Naive thymus-derived CD4-positive, alpha-beta T cell (primary cell): Measurements from ENCODE around the gene ANO1. TPM values are rescaled to one million over a fixed set of nuclear protein-coding genes. Genes with fewer than 3 reads are reported as not detected.

Source experiments
- ATAC-seq: fragments of 150-1000 bp; cut with Tn5 transposase; 2 replicates; pipeline ENCODE4 v1.10.0; 2021; ENCODE audit warnings: mild to moderate bottlenecking, moderate library complexity
- CTCF ChIA-PET: fragments of 350-600 bp; sonication (Branson Sonifier 250); formaldehyde crosslinking; loops from one replicate; lab custom pipeline; 2021; ENCODE audit warnings: antibody characterized with exemption; lab: Charles Lee
- POLR2A ChIA-PET: fragments of 350-600 bp; sonication (Branson Sonifier 250); formaldehyde crosslinking; loops from one replicate; lab custom pipeline; 2021; ENCODE audit warnings: antibody characterized with exemption, inconsistent platforms; lab: Charles Lee
- DNase-seq, 9 donors: peaks; one replicate each; pipeline versions ENCODE4 v3.0.0 to v3.0.0-alpha.2; 2020 to 2022; ENCODE audit warnings: mixed read lengths in 1 of 9
- H3K27ac ChIP-seq: one replicate; pipeline ENCODE4 v1.7.0; 2013; ENCODE audit warnings: mild to moderate bottlenecking, low read depth, low read length, moderate library complexity
- H3K27me3 ChIP-seq, 2 donors: one replicate each; pipeline ENCODE4 v1.7.0; 2013; ENCODE audit warnings: low read length in 2 of 2, mild to moderate bottlenecking in 2 of 2, moderate library complexity in 2 of 2; ENCODE audit not compliant: control insufficient read depth in 2 of 2, insufficient read depth in 2 of 2
- H3K36me3 ChIP-seq, 3 experiments: 1 replicate in 2 of 3; 2 replicates in 1 of 3; pipeline ENCODE4 v1.7.0; 2013; ENCODE audit warnings: low read length in 3 of 3, mild to moderate bottlenecking in 3 of 3, moderate library complexity in 1 of 3; ENCODE audit not compliant: insufficient read depth in 3 of 3, control insufficient read depth in 2 of 3
- H3K4me1 ChIP-seq, 2 donors: one replicate each; pipeline ENCODE4 v1.7.0; 2013; ENCODE audit warnings: low read length in 2 of 2, mild to moderate bottlenecking in 2 of 2, moderate library complexity in 1 of 2; ENCODE audit not compliant: control insufficient read depth in 2 of 2, insufficient read depth in 2 of 2
- H3K4me3 ChIP-seq: 2 replicates; pipeline ENCODE4 v1.7.0; 2013; ENCODE audit warnings: mild to moderate bottlenecking, low read length
- H3K9me3 ChIP-seq, 3 experiments: 1 replicate in 2 of 3; 2 replicates in 1 of 3; pipeline ENCODE4 v1.7.0; 2013; ENCODE audit warnings: low read length in 3 of 3; ENCODE audit not compliant: control insufficient read depth in 2 of 3
- H3K27ac Mint-ChIP-seq, 9 donors: one replicate each; pipeline ENCODE4 v1.8.0; 2020 to 2022; ENCODE audit warnings: mixed read lengths in 9 of 9, mild to moderate bottlenecking in 8 of 9, moderate library complexity in 5 of 9, inconsistent platforms in 2 of 9
- H3K27me3 Mint-ChIP-seq, 5 donors: one replicate each; pipeline ENCODE4 v1.8.0; 2021 to 2022; ENCODE audit warnings: mixed read lengths in 5 of 5, mild to moderate bottlenecking in 1 of 5
- H3K36me3 Mint-ChIP-seq, 5 donors: one replicate each; pipeline ENCODE4 v1.8.0; 2020 to 2022; ENCODE audit warnings: mixed read lengths in 5 of 5, mild to moderate bottlenecking in 3 of 5, inconsistent platforms in 1 of 5
- H3K4me1 Mint-ChIP-seq, 7 donors: one replicate each; pipeline ENCODE4 v1.8.0; 2020 to 2022; ENCODE audit warnings: mixed read lengths in 7 of 7, mild to moderate bottlenecking in 3 of 7, inconsistent platforms in 1 of 7
- H3K4me3 Mint-ChIP-seq, 10 donors: one replicate each; pipeline ENCODE4 v1.8.0; 2020 to 2022; ENCODE audit warnings: mild to moderate bottlenecking in 10 of 10, mixed read lengths in 10 of 10, moderate library complexity in 6 of 10, inconsistent platforms in 2 of 10
- H3K9me3 Mint-ChIP-seq, 11 donors: one replicate each; pipeline ENCODE4 v1.8.0; 2020 to 2022; ENCODE audit warnings: mixed read lengths in 11 of 11, mild to moderate bottlenecking in 4 of 11, inconsistent platforms in 1 of 11, moderate library complexity in 1 of 11
- intact Hi-C, 2 donors: fragments of 100-400 bp; cut with micrococcal nuclease; formaldehyde crosslinking; loops; one replicate each; pipeline ENCODE4 v1.15.1; 2023
- polyA plus RNA-seq, 2 donors: library from polyadenylated mRNA; unstranded; fragments of 300-500 nt; fragmentation: Illumina TruSeq; gene quantifications; one replicate each; pipeline ENCODE4 v1.2.3, GENCODE V29; 2021
- total RNA-seq, 6 experiments: library from RNA in 5 of 6; stranded (reverse) in 5 of 6; gene quantifications; 1 replicate in 5 of 6; 2 replicates in 1 of 6; pipeline ENCODE4 v1.2.3 and lab custom pipeline; 2021 to 2026

The ANO1 gene
- total and polyA plus RNA-seq, 7 experiments from 2014 or later = not detected

GRCh38 chr11:70040452-70040851, 37.7 kb upstream of the ANO1 start:
- Mint-ChIP-seq H3K27ac (no peak overlapping the region), H3K4me3 (no peak overlapping the region), H3K27me3 (peaks cover 2 to 58% (median 41%) of the 10 kb centered on the region in 5 donors), H3K36me3 (peaks cover 0 to 29% (median 3%) of the 10 kb centered on the region in 5 donors), H3K9me3 (peaks cover 12 to 72% (median 36%) of the 10 kb centered on the region in 11 donors), H3K4me1 (no peaks in the 10 kb centered on the region)
- no peak overlapping the region for H3K27ac ChIP-seq
- CTCF ChIA-PET = no interaction called here
- POLR2A ChIA-PET = no interaction called here
- no peaks in the 10 kb centered on the region for H3K36me3 ChIP-seq
- DNase-seq = no peak
- intact Hi-C loops = no loop called here
- no peak overlapping the region for H3K4me3 ChIP-seq
- H3K9me3 ChIP-seq = peaks cover 0 to 15% (median 0%) of the 10 kb centered on the region in 3 experiments
- no peaks in the 10 kb centered on the region for H3K4me1 ChIP-seq
- peaks cover 0 to 3% of the 10 kb centered on the region in 2 donors for H3K27me3 ChIP-seq
- no peak for ATAC-seq

GRCh38 chr11:70040869-70041501, 37.1 kb upstream of the ANO1 start:
- H3K9me3 ChIP-seq = peaks cover 0 to 15% (median 0%) of the 10 kb centered on the region in 3 experiments
- ATAC-seq (no peak), DNase-seq (no peak)
- ChIA-PET POLR2A (no interaction called here), CTCF (no interaction called here)
- no peak overlapping the region for H3K27ac ChIP-seq
- peaks cover 0 to 1% of the 10 kb centered on the region in 2 donors for H3K27me3 ChIP-seq
- no peak overlapping the region for H3K4me3 ChIP-seq
- Mint-ChIP-seq H3K27ac (no peak overlapping the region), H3K4me3 (no peak overlapping the region), H3K9me3 (peaks cover 11 to 70% (median 39%) of the 10 kb centered on the region in 11 donors), H3K27me3 (peaks cover 2 to 58% (median 43%) of the 10 kb centered on the region in 5 donors), H3K36me3 (peaks cover 0 to 34% (median 3%) of the 10 kb centered on the region in 5 donors), H3K4me1 (no peaks in the 10 kb centered on the region)
- intact Hi-C loops = no loop called here
- no peaks in the 10 kb centered on the region for H3K36me3 ChIP-seq
- H3K4me1 ChIP-seq = no peaks in the 10 kb centered on the region

- Histone ChIP-seq H3K27ac (no peak overlapping the region), H3K36me3 (no peaks in the 10 kb centered on the region), H3K4me3 (no peak overlapping the region), H3K4me1 (no peaks in the 10 kb centered on the region), H3K27me3 (no peaks in the 10 kb centered on the region), H3K9me3 (peaks cover 0 to 12% (median 0%) of the 10 kb centered on the region in 3 experiments)
- Mint-ChIP-seq H3K4me1 (no peaks in the 10 kb centered on the region), H3K27me3 (peaks cover 2 to 48% (median 37%) of the 10 kb centered on the region in 5 donors), H3K9me3 (peaks cover 4 to 54% (median 27%) of the 10 kb centered on the region in 11 donors), H3K36me3 (peaks cover 0 to 23% (median 2%) of the 10 kb centered on the region in 5 donors), H3K4me3 (no peak overlapping the region), H3K27ac (no peak overlapping the region)
- DNase-seq (no peak), ATAC-seq (no peak)
- ChIA-PET CTCF (no interaction called here), POLR2A (no interaction called here)
- intact Hi-C loops = no loop called here
Measured at GRCh38 chr11:70043482-70043881, 34.6 kb upstream of the ANO1 start.

- POLR2A ChIA-PET = no interaction called here
- Mint-ChIP-seq H3K27ac (no peak overlapping the region), H3K36me3 (peaks cover 0 to 14% (median 0%) of the 10 kb centered on the region in 5 donors)
Measured at GRCh38 chr11:70046089-70046488, 32.0 kb upstream of the ANO1 start.

GRCh38 chr11:70048279-70049024, 29.7 kb upstream of the ANO1 start:
- Histone ChIP-seq H3K9me3 (peaks cover 0 to 2% (median 0%) of the 10 kb centered on the region in 3 experiments), H3K4me3 (no peak overlapping the region), H3K27ac (no peak overlapping the region), H3K27me3 (no peaks in the 10 kb centered on the region), H3K4me1 (no peaks in the 10 kb centered on the region), H3K36me3 (no peaks in the 10 kb centered on the region)
- H3K27me3 Mint-ChIP-seq = peaks cover 15 to 47% (median 40%) of the 10 kb centered on the region in 5 donors
- POLR2A ChIA-PET = no interaction called here
- H3K4me3 Mint-ChIP-seq = no peak overlapping the region
- intact Hi-C loops = no loop called here
- peaks cover 0 to 18% (median 2%) of the 10 kb centered on the region in 11 donors for H3K9me3 Mint-ChIP-seq
- DNase-seq (no peak), ATAC-seq (no peak)
- no peak overlapping the region for H3K27ac Mint-ChIP-seq
- CTCF ChIA-PET = no interaction called here
- H3K36me3 Mint-ChIP-seq = peaks cover 0 to 5% (median 0%) of the 10 kb centered on the region in 5 donors
- H3K4me1 Mint-ChIP-seq = no peaks in the 10 kb centered on the region

More at GRCh38 chr11:70046089-70046488, 32.0 kb upstream of the ANO1 start:
- no peak for DNase-seq
- intact Hi-C loops = no loop called here
- Mint-ChIP-seq H3K27me3 (peaks cover 6 to 45% (median 41%) of the 10 kb centered on the region in 5 donors), H3K9me3 (peaks cover 4 to 35% (median 16%) of the 10 kb centered on the region in 11 donors), H3K4me3 (no peak overlapping the region), H3K4me1 (no peaks in the 10 kb centered on the region)
- Histone ChIP-seq H3K27me3 (no peaks in the 10 kb centered on the region), H3K36me3 (no peaks in the 10 kb centered on the region), H3K27ac (no peak overlapping the region), H3K4me3 (no peak overlapping the region), H3K9me3 (peaks cover 0 to 9% (median 0%) of the 10 kb centered on the region in 3 experiments), H3K4me1 (no peaks in the 10 kb centered on the region)
- ATAC-seq = no peak
- CTCF ChIA-PET = no interaction called here

GRCh38 chr11:70049045-70049444, 29.1 kb upstream of the ANO1 start:
- Histone ChIP-seq H3K27me3 (no peaks in the 10 kb centered on the region), H3K4me3 (no peak overlapping the region), H3K9me3 (no peaks in the 10 kb centered on the region), H3K4me1 (no peaks in the 10 kb centered on the region), H3K36me3 (no peaks in the 10 kb centered on the region), H3K27ac (no peak overlapping the region)
- Mint-ChIP-seq H3K4me3 (no peak overlapping the region), H3K9me3 (peaks cover 0 to 13% (median 2%) of the 10 kb centered on the region in 11 donors), H3K36me3 (peaks cover 0 to 5% (median 0%) of the 10 kb centered on the region in 5 donors), H3K27ac (no peak overlapping the region), H3K4me1 (no peaks in the 10 kb centered on the region), H3K27me3 (peaks cover 17 to 47% (median 41%) of the 10 kb centered on the region in 5 donors)
- DNase-seq (no peak), ATAC-seq (no peak)
- intact Hi-C loops = no loop called here
- ChIA-PET POLR2A (no interaction called here), CTCF (no interaction called here)
